Activated naive CD8-positive, alpha-beta T cell (primary cell): ENCODE results near the gene GLIS1.

Source experiments
- H3K27ac Mint-ChIP-seq: one replicate; pipeline ENCODE4 v1.8.0; 2021; ENCODE audit warnings: mixed read lengths
- H3K27me3 Mint-ChIP-seq: one replicate; pipeline ENCODE4 v1.8.0; 2021; ENCODE audit warnings: mixed read lengths
- H3K36me3 Mint-ChIP-seq: one replicate; pipeline ENCODE4 v1.8.0; 2021; ENCODE audit warnings: mixed read lengths
- H3K4me1 Mint-ChIP-seq: one replicate; pipeline ENCODE4 v1.8.0; 2021; ENCODE audit warnings: low read depth, mixed read lengths
- H3K4me3 Mint-ChIP-seq: one replicate; pipeline ENCODE4 v1.8.0; 2021; ENCODE audit warnings: mild to moderate bottlenecking, mixed read lengths
- H3K9me3 Mint-ChIP-seq: one replicate; pipeline ENCODE4 v1.8.0; 2021; ENCODE audit warnings: low read depth, mixed read lengths

GLIS1 gene

DNA sequence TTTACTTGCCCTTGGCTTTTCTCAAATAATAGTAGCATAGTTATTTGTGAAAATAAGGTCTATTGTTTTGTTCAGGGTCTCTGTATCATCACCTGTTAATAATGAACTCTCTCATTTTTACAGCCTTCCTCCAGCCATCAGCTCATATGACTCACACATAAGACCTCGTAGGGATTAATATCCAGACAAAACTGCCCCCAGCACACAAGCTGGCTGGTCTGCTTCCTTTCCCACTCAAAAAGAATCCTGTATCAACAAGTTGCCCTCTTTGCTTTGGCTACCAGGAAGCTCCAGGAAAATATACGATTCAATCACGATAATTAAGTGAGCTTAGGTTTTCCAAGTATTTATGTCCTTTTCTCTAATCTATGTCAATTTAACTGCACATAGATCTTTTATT is 160.6 kb downstream of the GLIS1 start:
- Mint-ChIP-seq H3K4me3 (no peak overlapping the region), H3K36me3 (no peaks in the 10 kb centered on the region), H3K9me3 (no peaks in the 10 kb centered on the region), H3K27me3 (no peaks in the 10 kb centered on the region), H3K4me1 (peaks cover 3% of the 10 kb centered on the region), H3K27ac (no peak overlapping the region)

DNA sequence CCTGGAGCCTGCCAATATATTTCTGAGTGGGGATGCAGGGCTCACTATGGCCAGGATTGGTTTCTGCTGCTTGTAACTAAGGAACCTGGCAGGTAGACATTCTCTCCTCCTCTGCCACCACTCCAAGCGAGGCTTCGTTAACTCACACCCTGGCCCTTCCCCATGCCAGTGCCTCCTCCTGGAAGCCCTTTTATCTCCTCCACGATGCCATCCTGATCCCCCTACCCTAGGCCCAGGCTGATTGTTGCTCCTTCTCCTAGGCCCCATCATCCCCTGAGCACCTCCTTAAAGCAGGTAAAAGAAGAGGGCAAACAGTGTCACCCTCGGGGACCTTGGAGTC is 161.2 kb downstream of the GLIS1 start:
- Mint-ChIP-seq H3K36me3 (no peaks in the 10 kb centered on the region), H3K4me1 (peaks cover 3% of the 10 kb centered on the region), H3K9me3 (no peaks in the 10 kb centered on the region), H3K27me3 (no peaks in the 10 kb centered on the region), H3K27ac (no peak overlapping the region), H3K4me3 (no peak overlapping the region)

DNA sequence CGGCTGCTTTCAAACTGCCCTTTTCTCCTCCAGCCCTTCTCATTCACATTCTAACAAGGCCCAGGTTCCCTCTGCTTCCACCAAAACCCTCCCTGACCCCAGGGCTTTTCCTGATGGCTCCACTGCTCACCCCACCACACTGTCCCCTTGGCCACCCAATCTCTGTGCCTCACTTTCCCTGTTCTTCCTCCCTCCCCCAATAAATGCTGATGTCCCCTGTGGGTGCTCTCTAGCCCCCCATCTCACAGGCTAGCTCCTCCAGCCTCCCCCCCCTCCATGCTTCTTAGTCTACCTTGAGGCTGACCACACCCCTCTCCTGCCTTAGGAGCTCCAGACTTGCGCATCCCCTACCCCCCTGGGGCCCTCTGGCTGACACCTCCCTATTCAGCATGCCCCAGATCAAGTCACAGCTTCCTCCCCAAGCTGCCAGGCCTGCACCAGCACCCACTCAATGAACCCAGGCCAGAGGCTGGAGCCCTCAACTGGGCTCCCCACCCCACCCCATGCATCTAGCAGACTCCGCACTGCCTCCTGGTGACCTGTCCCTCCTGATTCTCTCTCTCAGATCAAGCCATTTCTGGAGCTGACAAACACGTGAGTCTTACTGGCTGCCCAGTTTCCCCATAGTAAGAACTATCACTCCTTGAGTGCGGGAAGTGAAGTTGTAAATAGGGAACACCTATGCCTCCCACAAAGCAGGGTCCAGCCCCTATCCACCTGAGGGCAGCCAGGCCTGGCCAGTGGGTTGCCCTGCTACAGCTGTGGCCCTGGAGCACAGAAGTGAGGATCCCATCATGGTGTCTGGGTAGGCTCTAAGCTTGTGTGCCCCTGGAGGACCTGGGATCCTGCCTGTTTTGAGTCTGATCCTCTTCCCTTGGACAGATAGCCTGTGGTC is 161.9 kb downstream of the GLIS1 start:
- H3K36me3 Mint-ChIP-seq: no peaks in the 10 kb centered on the region
- no peak overlapping the region for H3K4me3 Mint-ChIP-seq
- H3K27me3 Mint-ChIP-seq: no peaks in the 10 kb centered on the region
- peaks cover 3% of the 10 kb centered on the region for H3K4me1 Mint-ChIP-seq
- no peak overlapping the region for H3K27ac Mint-ChIP-seq
- no peaks in the 10 kb centered on the region for H3K9me3 Mint-ChIP-seq

DNA sequence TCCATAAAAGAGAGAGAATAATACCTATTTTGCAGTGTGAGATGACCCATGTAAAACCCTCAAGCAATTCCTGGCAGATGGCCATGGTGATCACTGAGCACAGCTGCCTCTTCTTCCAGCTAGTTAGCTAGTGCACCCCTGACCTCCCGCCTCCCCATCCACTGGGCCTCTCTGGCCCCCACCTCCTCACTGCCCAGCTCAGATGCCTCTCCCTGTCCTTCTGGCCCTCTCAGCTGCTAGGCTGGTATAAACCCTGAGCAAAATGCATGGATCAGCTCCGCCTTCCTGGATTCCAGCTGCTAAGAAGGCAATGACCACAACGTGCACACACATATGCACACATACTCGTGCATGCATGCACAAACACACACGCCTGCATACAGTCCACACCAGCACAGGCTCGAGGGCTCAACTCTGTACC is 162.6 kb downstream of the GLIS1 start:
- no peak overlapping the region for H3K27ac Mint-ChIP-seq
- no peaks in the 10 kb centered on the region for H3K9me3 Mint-ChIP-seq
- H3K4me3 Mint-ChIP-seq: no peak overlapping the region
- no peaks in the 10 kb centered on the region for H3K27me3 Mint-ChIP-seq
- no peaks in the 10 kb centered on the region for H3K36me3 Mint-ChIP-seq
- H3K4me1 Mint-ChIP-seq: peaks cover 3% of the 10 kb centered on the region

DNA sequence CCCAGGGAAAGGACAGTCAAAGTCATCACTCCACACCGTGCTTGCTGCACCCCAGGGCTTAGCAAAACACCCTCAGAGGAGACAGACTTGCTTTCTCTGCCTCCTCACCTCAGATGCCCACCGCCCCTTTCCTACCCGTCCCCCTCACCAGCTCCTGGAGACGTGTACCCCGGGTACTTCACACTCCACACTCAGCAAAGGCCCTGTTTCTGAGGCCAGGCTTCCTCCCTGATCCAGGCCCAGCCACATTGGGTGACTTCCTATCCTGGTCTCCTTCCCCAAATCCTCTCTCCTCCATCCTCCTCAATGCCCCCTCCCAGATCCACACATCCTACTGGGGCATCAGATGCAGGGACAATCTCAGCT is 163.0 kb downstream of the GLIS1 start:
- no peak overlapping the region for H3K27ac Mint-ChIP-seq
- no peaks in the 10 kb centered on the region for H3K9me3 Mint-ChIP-seq
- H3K36me3 Mint-ChIP-seq: no peaks in the 10 kb centered on the region
- H3K4me3 Mint-ChIP-seq: no peak overlapping the region
- H3K4me1 Mint-ChIP-seq: peaks cover 3% of the 10 kb centered on the region
- no peaks in the 10 kb centered on the region for H3K27me3 Mint-ChIP-seq

DNA sequence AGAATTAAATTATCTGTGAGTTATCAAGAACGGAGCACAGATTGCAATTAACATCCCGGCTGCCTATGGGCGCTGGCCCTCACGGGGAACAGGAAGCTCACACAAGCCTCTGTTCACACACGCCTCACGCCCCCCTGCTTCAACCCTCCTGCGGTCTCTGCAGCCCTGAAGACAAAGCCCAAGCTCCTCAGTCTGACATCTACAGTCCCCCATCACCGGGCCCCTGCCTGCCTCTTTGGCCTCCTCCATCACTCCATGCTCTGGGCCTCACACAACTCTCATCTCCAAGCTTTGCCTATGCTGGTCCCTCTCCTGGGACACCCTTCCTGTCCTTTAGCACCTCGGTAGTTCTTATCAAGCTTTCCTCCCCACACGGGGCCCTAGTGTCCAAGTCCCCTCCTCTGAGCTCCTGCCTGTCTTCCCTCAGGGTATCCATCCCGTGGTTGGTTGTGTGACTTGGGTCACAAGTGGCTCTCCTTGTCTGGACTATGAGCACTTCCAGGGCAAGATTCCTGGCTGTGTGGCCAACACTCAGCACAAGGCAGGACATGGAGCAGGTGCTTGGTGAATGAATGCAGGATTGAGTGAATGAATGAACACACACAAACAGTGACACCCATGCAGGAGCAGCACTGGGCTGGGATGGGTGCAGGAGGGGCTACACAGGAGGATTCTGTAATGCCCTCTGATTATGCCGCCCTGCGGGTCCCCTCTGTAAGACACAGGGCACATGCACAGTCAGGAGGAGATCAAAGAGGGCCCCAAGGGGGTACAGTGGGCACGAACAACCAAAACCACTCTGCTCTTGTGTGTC is 163.6 kb downstream of the GLIS1 start:
- Mint-ChIP-seq H3K27ac (no peak overlapping the region), H3K27me3 (no peaks in the 10 kb centered on the region), H3K9me3 (no peaks in the 10 kb centered on the region), H3K4me3 (no peak overlapping the region), H3K36me3 (no peaks in the 10 kb centered on the region), H3K4me1 (peaks cover 3% of the 10 kb centered on the region)

DNA sequence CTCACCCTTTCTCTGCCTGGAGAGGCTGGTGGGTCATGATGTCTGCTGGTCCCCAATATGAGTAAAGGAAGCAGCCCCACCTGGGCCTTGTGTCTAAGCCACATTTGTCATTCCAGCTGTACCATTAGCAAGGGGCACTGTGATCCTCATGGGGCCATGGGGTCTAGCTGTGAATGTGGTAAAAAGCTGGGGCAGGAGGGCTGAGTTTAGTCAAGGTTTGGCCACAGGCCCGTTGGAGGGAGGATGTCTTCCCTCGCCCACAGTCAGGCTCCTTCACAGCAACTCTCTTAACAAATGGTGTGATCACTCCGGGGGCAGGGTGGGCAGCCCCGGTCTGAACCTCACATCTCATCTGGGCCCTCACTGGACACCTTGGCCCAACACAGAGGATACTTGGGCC is 164.3 kb downstream of the GLIS1 start:
- no peaks in the 10 kb centered on the region for H3K9me3 Mint-ChIP-seq
- H3K36me3 Mint-ChIP-seq: no peaks in the 10 kb centered on the region
- H3K4me3 Mint-ChIP-seq: no peak overlapping the region
- no peaks in the 10 kb centered on the region for H3K27me3 Mint-ChIP-seq
- H3K4me1 Mint-ChIP-seq: peaks cover 3% of the 10 kb centered on the region
- no peak overlapping the region for H3K27ac Mint-ChIP-seq

DNA sequence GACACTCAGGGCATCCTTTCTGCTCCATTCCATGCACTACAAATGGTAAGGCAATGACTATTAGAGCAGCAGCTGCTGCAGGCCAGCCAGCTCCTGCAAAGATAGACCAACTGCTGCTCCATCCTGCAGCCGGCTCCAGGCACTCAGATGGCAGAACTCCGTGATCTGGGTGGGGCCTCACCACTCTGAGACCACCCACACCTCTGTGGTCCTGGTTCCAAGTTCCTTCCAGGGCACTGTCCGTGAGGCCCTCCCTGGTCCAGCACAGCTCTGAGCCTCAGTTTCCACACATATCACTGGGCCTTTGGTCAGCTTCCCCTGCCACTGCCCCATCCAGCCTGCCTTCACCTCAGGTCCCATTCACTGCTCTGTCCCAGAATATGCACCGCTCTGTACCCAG is 165.0 kb downstream of the GLIS1 start:
- Mint-ChIP-seq H3K27me3 (no peaks in the 10 kb centered on the region), H3K36me3 (no peaks in the 10 kb centered on the region)

DNA sequence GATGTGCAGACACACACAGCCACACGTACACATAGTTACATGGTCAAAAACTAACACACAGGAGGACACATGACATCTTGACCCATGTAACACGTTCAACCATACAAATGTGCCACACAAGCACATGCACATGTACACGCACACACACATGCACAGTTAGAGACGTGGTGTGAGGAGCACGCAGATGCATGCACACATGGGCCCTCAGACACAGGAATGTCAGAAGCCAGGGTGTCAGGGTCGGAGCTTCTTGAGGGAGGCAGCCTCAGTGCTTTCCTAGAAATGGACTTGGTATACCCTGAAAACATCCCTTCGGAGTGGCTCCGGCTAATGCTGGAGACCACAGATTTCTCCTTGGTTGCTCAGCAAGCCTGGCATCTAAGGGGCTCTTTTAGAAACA is 165.4 kb downstream of the GLIS1 start:
- Mint-ChIP-seq H3K9me3 (no peaks in the 10 kb centered on the region), H3K4me3 (no peak overlapping the region), H3K27me3 (no peaks in the 10 kb centered on the region), H3K4me1 (peaks cover 3% of the 10 kb centered on the region), H3K27ac (no peak overlapping the region), H3K36me3 (no peaks in the 10 kb centered on the region)

More for the DNA sequence above, 165.0 kb downstream of the GLIS1 start:
- Mint-ChIP-seq H3K4me3 (no peak overlapping the region), H3K9me3 (no peaks in the 10 kb centered on the region), H3K4me1 (peaks cover 3% of the 10 kb centered on the region), H3K27ac (no peak overlapping the region)

DNA sequence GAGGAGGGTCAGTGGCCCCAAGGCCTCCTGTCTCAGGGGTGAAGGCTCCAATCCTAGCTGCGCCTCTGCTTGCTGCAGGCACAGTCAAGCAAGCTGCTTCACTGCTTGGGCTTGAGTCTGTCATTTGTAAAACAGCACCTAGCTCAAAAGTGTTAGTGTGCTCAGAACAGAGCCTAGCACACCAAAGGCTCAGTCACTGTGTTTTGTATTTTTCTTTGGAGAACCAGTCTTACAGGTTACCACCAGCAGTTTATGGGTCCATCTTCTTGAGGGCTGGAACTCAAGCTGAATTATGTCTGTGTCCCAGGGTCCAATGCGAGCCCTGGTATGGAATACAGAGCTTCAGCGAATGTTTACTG is 166.2 kb downstream of the GLIS1 start:
- Mint-ChIP-seq H3K27ac (no peak overlapping the region), H3K4me1 (peaks cover 3% of the 10 kb centered on the region), H3K4me3 (no peak overlapping the region), H3K36me3 (no peaks in the 10 kb centered on the region), H3K27me3 (peaks cover 1% of the 10 kb centered on the region), H3K9me3 (no peaks in the 10 kb centered on the region)

DNA sequence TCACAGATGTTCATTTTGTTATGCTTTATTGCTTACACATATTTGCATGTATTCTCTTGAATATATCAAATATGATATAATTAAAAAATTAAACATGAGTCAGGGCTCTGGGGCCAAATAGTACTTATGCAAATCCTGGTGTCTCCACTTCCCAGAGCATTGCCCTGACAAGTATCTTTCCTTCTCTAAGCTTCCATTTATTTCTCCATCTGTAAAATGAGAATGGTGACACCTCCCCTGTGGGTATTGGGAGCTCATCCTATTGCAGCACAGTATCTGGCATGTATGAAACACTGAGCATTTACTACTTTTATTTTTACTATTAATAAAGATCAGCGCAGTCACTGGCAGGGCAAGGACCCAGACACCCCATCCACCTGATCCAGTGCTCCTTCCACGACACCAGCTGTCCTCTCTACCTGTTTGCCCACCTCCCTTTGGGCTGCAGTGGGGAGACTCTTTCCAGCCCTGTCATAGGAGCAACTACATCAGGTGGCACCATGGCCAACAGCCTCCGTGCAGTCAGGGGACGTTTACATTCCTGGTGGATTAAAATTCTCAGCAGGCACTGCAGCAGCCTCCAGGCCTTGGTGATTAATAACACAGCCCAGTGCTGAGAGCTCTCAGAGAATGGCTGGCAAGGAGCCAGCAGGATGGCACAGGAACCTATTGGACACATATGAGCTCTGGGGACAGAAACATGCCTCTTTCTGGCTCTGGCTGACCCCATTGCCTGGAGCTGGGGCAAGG is 166.7 kb downstream of the GLIS1 start:
- peaks cover 3% of the 10 kb centered on the region for H3K4me1 Mint-ChIP-seq
- peaks cover under 1% of the 10 kb centered on the region for H3K36me3 Mint-ChIP-seq
- H3K27me3 Mint-ChIP-seq: peaks cover 1% of the 10 kb centered on the region
- H3K9me3 Mint-ChIP-seq: peaks cover under 1% of the 10 kb centered on the region
- no peak overlapping the region for H3K27ac Mint-ChIP-seq
- no peak overlapping the region for H3K4me3 Mint-ChIP-seq

DNA sequence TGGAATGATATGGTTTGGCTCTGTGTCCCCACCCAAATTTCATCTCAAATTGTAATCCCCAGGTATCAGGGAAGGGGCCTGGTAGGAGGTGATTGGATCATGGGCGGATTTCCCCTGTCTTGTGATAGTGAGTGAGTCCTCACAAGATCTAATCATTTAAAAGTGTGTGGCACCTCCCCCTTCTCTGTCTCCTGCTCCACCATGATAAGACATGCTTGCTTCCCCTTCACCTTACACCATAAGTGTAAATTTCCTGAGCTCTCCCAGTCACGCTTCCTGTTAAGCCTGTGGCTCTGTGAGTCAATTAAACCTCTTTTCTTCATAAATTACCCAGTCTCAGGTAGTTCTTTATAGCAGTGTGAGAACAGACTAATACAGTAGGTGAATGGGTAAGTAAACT is 170.4 kb downstream of the GLIS1 start:
- H3K9me3 Mint-ChIP-seq: peaks cover 7% of the 10 kb centered on the region
- no peak overlapping the region for H3K27ac Mint-ChIP-seq
- H3K36me3 Mint-ChIP-seq: peaks cover 9% of the 10 kb centered on the region
- no peak overlapping the region for H3K4me3 Mint-ChIP-seq
- peaks cover 1% of the 10 kb centered on the region for H3K27me3 Mint-ChIP-seq
- H3K4me1 Mint-ChIP-seq: peaks cover 3% of the 10 kb centered on the region

DNA sequence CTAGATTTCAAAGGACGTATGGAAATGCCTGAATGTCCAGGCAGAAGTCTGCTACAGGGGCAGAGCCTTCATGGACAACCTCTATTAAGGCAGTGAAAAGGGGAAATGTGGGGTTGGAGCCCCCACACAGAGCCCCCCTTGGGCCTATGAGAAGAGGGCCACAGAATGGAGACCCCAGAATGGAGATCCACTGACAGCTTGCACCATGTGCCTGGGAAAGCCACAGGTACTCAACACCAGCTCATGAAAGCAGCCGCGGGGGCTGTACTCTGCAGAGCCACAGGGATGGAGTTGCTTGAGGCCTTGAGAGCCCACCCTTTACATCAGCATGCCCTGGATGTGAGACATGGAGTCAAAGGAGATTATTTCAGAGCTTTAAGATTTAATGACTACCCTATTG is 171.1 kb downstream of the GLIS1 start:
- Mint-ChIP-seq H3K27ac (no peak overlapping the region), H3K36me3 (peaks cover 9% of the 10 kb centered on the region), H3K4me3 (no peak overlapping the region), H3K27me3 (peaks cover 1% of the 10 kb centered on the region), H3K4me1 (peaks cover 9% of the 10 kb centered on the region), H3K9me3 (peaks cover 7% of the 10 kb centered on the region)

DNA sequence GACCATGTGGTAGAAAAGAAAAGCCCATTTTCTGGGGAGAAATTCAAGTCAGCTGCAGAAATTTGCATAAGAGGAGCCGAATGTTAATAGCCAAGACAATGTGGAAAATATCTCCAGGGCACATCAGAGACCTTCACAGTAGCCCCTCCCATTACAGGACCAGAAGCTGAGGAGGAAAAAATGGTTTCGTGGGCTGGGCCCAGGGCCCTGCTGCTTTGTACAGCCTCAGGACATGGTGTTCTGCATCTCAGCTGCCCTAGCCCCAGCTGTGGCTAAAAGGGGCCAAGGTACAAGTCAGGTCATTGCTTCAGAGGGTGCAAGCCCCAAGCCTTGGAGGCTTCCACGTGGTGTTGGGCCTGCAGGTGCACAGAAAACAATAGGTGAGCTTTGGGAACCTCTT is 171.5 kb downstream of the GLIS1 start:
- peaks cover 5% of the 10 kb centered on the region for H3K27me3 Mint-ChIP-seq
- H3K4me3 Mint-ChIP-seq: no peak overlapping the region
- peaks cover 9% of the 10 kb centered on the region for H3K36me3 Mint-ChIP-seq
- peaks cover 13% of the 10 kb centered on the region for H3K4me1 Mint-ChIP-seq
- H3K9me3 Mint-ChIP-seq: peaks cover 7% of the 10 kb centered on the region
- H3K27ac Mint-ChIP-seq: no peak overlapping the region

DNA sequence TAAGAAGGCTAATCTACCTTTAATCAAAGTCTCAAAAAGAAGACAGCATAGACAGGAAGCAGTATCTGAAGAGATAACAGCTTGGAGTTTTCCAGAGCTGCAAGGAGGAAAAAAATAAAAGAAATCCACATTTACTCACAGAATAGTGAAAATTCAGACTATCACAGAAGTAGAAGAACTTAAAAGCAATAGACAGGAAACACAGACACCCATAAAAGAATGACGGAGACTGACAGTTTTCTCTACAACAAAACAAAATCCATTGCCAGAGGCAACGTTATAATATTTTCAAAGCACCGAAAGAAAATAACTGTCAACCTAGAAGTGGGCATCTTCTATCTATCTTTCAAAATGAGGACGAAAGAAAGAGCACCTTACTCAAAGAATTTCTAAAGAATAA is 175.4 kb downstream of the GLIS1 start:
- Mint-ChIP-seq H3K4me3 (no peak overlapping the region), H3K36me3 (peaks cover 9% of the 10 kb centered on the region), H3K27ac (no peak overlapping the region), H3K4me1 (peaks cover 20% of the 10 kb centered on the region), H3K27me3 (peaks cover 5% of the 10 kb centered on the region), H3K9me3 (peaks cover 7% of the 10 kb centered on the region)
